Keratinocyte (primary cell): Measurements from ENCODE around the gene GRK1.

Source experiments
- EZH2 ChIP-seq: IDR thresholded peaks from one replicate; pipeline ENCODE4 v1.6.1; 2012; ENCODE audit warnings: inconsistent platforms, mild to moderate bottlenecking, low read length, moderate library complexity
- TF ChIP-seq, protein P1 (sequence below), 3 experiments: IDR thresholded peaks in 1 of 3; conservative IDR thresholded peaks in 1 of 3; optimal IDR thresholded peaks in 1 of 3; 2 replicates in 2 of 3; 3 replicates in 1 of 3; pipeline versions ENCODE3 to v1.5.1; 2011; ENCODE audit warnings: low read length in 3 of 3, mild to moderate bottlenecking in 3 of 3, moderate library complexity in 2 of 3, control low read depth in 1 of 3, inconsistent platforms in 1 of 3; ENCODE audit not compliant: insufficient read depth in 2 of 3; ENCODE audit errors: extremely low read depth in 1 of 3

DNA sequence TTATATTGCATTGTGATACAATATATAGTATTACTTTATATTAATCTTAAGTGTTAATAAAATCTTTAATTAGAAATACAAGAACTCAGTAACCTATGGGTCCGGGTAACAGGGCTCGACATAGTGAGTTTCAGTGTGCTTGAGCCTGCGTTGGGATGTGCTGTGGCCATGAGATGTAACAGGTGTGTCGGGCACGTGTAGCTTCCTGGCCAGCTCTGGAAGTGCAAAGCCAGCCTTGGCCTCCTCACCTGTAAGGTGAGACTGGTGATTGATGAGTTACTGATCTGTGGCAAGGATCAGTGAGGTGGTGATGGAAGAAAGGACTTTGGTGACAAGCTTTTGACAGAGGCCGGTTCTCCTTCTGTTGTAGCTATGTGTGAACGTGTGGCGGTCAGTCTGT, 28.2 kb upstream of the GRK1 start:
- TF ChIP-seq, protein P1, sequence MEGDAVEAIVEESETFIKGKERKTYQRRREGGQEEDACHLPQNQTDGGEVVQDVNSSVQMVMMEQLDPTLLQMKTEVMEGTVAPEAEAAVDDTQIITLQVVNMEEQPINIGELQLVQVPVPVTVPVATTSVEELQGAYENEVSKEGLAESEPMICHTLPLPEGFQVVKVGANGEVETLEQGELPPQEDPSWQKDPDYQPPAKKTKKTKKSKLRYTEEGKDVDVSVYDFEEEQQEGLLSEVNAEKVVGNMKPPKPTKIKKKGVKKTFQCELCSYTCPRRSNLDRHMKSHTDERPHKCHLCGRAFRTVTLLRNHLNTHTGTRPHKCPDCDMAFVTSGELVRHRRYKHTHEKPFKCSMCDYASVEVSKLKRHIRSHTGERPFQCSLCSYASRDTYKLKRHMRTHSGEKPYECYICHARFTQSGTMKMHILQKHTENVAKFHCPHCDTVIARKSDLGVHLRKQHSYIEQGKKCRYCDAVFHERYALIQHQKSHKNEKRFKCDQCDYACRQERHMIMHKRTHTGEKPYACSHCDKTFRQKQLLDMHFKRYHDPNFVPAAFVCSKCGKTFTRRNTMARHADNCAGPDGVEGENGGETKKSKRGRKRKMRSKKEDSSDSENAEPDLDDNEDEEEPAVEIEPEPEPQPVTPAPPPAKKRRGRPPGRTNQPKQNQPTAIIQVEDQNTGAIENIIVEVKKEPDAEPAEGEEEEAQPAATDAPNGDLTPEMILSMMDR (optimal IDR thresholded peaks at IDR 0.05 in 1 of 3, IDR thresholded peaks at IDR 0.05 in 1 of 3, conservative IDR thresholded peaks at IDR 0.05 in 1 of 3; ENCODE audit: extremely low read depth in 1 of 3, insufficient read depth in 2 of 3, low read length in 3 of 3): no peak
- TF ChIP-seq EZH2: no peak
